Hepatocyte (in vitro differentiated cells): ENCODE measurements around the gene IPO11.

Experiments used
- EZH2 ChIP-seq: fragments of 200-600 bp; sonication (generic); IDR thresholded peaks from 2 replicates; pipeline ENCODE4 v1.6.1; 2016; ENCODE audit warnings: antibody characterized with exemption, mild to moderate bottlenecking, borderline replicate concordance
- TF ChIP-seq, protein P1 (sequence below): fragments of 200-600 bp; sonication (generic); IDR thresholded peaks from 2 replicates; pipeline ENCODE4 v1.5.1; 2016; ENCODE audit warnings: antibody characterized with exemption, mild to moderate bottlenecking; ENCODE audit not compliant: poor library complexity

DNA sequence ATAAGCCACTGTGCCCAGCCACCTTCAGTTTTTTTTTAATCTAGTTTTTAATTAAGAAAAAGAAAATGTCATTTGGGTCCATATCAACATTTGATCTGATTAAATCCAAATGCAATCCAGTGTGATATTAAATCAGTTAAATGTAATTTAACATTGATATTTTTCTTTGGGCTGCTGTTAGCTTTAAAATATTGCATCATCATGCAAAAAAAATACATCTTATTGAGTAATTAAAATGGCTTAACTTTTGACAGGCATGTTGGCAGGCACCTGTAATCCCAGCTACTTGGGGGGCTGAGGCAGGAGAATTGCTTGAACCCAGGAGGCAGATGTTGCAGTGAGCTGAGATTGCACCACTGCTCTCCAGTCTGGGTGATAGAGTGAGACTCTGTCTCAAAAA lies 143.4 kb downstream of the IPO11 start:
- TF ChIP-seq EZH2, result no peak
- TF ChIP-seq, protein P1, sequence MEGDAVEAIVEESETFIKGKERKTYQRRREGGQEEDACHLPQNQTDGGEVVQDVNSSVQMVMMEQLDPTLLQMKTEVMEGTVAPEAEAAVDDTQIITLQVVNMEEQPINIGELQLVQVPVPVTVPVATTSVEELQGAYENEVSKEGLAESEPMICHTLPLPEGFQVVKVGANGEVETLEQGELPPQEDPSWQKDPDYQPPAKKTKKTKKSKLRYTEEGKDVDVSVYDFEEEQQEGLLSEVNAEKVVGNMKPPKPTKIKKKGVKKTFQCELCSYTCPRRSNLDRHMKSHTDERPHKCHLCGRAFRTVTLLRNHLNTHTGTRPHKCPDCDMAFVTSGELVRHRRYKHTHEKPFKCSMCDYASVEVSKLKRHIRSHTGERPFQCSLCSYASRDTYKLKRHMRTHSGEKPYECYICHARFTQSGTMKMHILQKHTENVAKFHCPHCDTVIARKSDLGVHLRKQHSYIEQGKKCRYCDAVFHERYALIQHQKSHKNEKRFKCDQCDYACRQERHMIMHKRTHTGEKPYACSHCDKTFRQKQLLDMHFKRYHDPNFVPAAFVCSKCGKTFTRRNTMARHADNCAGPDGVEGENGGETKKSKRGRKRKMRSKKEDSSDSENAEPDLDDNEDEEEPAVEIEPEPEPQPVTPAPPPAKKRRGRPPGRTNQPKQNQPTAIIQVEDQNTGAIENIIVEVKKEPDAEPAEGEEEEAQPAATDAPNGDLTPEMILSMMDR, result no peak
